ENCODE measurements around the gene LRRFIP1.

The LRRFIP1 gene

DNA sequence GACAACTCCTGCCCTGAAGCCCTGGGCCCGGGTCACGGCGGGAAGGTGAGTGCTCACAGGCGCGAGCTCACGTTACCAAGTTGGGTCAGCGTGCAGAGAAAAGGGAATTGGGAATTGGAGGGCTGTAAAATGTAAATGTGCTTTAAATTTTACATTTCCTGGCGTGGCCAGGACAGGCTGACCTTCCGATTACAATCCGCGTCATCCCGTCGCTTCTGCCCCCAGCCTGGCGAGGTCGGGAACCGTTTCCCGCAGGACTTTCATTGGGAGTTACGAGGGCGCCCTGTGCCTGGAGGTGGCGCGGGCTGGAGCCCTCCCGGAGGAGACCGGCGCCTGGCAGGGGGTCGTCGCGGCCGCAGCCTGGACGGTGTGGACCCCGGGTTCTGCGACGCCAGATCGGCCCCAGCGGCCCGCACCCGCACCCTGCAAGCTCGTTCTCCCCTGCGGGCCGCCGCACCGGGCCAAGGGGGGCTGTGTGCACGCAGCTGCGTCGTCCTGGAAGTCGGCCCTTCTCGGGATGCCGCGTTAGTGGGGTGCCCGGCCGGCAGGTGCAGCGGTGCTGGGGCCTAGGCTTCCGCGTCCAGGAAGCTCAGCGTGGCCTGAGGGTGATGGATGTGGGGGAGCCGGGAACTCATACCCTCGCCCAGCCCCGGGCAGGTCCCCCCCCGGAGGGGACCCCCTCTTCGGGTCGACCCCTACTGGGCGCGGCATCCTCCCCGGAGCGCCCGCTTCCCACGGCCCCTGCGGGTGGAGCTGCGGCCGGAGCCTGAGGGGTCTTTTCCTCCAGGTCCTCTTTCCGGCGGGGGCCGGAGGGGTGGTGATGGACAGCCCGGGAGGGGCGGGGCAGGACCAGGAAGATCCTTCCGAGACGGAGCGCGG is 63.9 kb downstream of the LRRFIP1 start:
- no peak for DNase-seq

DNA sequence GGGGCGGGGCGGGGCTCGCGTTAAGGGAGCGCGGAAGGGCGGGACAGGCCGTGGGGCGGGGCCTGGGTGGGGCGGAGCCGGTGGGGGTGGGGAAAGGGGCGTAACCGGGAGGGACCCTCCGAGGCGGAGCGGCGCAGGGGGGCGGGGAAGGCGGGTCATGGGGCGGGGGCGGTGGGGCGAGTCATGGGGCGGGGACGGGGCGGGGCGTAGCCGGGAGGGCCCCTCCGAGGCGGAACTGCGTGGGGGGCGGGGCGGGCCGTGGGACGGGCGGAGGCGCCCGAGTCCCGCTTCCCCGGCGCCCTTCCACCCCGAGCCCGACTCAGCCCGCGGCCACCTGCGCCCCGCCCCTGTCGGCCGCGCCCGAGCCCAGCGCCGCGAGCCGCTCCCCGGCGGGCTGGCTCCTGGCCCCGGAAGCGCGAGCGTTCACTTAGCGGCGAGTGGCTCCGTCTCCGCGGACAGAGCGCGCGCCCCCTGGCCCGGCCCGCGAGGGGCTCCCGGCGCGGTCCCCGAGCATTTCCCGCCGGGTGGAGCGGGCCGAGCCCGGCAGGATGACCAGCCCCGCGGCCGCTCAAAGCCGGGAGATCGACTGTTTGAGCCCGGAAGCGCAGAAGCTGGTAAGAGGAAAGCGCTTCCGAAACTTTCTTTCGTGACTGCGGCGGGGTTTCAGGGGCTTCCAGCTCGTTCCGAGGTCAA is 64.7 kb downstream of the LRRFIP1 start:
- DNase-seq: peak; percentile 74 to 90

DNA sequence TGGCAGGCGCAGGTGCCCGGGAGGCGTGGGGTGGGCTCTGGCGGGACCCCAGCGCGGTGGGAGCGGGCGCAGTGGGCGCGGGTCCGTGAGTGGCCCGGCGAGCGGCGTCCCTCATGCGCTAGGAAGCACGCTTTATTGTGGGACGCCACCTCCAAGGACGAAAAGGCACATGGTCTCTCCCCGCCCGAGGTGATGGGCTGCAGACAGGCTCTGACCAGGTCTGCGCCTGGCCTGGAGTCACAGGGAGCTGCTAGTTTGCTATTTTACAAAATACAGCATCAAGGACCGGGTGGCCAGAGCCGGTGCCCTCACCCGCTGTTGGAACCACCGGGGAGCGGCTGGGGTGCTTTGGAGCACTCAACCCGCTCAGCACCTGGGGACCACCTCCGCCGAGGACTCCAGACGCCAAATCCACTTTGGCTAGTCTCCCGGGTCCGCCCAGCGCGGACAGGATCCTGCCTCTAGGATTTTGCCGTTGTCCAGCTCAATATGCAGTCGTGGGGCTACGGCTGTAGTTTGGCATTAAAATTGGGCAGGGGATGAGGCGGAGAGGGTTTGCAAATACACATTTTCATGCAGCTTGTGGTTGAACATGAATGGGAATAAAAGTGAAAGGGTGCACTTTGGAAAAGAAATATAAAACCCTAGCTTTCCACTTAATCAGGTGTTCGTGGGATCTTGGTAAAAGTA is 65.4 kb downstream of the LRRFIP1 start:
- no peak for DNase-seq

DNA sequence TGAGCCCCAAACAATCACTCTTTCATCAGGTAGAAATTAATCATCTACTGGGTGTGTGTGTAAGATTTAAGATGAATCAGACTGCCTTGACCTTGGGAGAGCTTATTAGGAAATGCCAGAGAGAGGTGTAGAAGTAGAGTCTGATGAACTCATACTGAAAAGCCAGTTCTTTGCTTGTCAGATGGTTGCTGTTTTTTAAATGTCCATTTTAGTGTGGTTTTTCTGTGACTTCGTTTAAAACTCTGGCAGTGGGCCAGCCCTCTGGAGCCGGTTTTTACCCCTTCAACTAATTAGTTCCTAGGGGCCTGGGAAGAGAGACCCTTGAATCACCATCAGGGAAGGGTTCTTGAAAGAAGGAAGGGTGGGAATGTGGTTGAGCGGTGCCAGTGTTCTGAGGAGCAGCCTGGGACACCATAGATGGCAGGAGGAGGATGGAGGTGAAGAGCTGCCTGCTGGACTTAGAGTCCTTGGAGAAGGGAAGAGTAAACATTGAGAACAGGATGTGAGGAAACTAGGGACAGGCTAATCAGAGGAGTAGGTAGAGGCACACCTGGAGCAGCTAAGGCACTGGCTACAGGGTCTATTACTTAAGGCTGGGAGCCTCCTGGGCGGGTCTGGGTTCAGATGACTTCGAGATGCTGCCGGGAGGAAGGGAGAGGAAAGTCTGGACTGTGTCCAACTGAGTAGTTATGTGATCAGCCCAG is 66.1 kb downstream of the LRRFIP1 start:
- DNase-seq: no peak

DNA sequence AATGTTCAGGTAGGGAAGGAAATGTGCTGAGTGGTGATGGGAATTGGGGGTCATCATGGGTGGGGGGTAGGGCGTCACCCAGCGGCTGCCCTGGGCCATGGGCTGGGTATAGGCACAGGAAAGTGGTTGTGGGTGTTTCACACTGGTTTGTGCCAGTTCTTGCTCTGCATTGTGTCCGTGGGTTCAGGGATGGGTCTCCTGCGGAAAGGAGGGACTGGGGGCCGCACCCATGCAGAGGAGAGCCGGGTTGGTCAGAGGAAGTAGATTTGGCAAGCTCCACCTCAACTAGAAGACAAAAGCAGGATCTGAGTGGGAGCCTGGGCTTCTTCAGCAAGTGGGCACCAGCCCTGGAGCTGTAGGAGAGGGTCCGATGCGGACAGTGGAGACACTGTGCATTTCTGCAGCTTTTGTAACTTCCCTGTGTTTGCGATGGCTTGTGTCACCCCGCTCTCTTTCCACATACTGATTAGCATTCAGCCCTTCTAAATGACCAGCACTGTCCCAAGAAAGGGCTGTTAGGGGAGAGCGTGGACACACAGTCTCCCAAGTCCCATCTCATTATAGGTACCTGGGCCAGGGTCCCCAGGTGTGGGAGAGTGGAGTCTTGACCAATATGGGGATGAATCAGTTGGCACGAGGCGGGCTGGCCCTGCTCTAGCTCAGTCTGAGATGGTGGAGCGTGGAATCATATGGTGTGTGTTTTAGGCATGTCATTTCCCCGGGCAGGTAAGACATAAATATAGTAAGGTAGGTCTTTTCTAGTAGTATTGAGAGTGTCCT is 67.2 kb downstream of the LRRFIP1 start:
- no peak for DNase-seq

DNA sequence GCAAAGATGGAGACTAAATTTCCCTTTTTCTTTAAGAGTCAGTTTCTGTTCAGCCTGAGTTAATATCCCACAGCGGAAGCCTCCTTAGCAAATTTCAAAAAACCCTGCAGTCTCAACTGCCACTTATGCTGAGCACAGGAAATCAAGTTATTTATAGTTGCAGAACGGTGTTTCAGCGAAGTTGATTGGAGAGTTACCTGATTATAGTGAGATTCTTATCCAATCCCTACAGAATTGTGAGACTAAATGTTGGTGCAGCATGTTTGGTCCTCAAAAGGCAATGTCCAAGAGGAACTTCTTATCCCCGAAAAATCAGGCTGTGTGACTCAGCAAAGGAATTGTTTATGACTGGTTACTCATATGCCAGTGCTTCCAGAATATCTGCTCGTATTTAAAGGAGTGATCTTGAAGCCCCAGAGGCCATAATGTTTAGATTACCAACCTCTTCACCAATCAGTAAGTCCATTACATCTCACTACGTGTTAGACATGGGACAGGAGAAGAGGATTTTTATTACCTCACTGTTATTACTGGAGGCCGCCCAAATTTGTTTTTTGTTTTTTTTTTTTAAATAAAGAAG is 67.9 kb downstream of the LRRFIP1 start:
- no peak for DNase-seq

DNA sequence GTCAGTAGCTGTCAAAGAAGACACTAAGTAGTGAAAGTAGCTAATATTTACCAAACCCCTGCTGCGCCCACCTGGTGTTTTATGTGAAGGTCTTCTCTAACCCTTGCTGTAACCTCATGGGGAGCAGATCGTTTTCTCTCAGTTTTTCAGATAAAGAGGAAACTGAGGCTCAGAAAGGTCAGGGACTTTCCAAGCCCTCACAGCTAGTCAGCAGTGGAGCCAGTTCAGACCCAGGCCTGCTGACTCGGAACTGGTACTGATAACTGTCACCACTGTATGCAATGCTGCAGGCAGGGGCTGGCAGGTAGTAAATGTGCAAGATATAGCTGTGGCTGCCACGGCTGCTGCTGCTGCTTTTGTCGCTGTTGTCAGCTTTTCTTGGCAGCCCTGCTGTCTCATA is 69.1 kb downstream of the LRRFIP1 start:
- DNase-seq: no peak

DNA sequence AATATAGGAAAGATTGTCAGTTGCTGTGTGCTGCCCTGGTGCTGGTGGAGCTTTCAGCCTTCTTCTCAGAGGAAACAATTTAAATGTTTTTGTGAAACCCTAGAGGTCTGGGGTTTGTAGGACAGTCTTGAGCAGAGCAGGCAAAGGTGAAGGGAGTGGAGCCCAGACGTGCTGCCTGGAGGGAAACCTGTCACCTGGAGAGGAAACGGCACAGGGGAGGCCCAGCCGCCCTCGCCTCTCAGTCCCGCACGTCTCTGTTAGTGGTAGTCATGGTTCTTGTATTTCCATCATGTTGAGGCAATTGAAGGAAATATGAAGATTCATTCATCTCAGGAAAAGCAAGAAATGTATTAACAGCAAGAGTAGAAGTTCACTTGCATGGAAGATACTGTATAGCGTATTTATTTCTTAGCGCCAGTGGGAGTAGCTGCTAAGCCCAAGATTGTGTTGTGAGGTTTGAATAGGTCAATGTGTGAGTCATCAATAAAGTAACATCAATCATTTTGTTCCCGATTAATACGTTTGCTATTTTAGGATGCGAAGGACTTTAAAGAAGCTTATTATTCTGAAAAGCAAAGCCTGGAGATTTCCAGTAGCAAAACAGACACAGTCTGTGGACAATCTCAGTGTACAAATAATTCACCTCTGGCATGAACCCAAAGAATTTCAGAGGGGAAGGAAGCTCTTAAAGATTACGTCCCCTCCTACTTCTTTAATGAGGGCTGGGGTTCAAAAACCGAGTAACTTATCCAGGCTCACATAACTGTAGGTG is 70.4 kb downstream of the LRRFIP1 start:
- no peak for DNase-seq

DNA sequence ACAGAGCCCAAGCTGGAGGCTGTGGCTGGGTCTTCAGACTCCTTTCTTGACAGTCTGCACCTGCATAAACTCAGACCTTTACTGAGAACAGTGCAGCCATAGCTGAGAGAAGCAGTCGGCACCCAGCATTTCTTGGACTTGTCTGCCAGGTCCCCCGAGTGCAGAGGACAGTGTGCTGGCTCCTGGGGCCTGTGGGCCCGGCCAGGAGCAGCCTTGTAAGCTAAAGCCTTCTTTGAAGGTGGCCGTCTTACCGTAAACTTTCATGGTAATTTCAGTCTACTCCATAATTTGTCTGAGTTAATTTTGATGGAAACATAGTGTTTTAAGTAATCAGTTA is 70.9 kb downstream of the LRRFIP1 start:
- no peak for DNase-seq

DNA sequence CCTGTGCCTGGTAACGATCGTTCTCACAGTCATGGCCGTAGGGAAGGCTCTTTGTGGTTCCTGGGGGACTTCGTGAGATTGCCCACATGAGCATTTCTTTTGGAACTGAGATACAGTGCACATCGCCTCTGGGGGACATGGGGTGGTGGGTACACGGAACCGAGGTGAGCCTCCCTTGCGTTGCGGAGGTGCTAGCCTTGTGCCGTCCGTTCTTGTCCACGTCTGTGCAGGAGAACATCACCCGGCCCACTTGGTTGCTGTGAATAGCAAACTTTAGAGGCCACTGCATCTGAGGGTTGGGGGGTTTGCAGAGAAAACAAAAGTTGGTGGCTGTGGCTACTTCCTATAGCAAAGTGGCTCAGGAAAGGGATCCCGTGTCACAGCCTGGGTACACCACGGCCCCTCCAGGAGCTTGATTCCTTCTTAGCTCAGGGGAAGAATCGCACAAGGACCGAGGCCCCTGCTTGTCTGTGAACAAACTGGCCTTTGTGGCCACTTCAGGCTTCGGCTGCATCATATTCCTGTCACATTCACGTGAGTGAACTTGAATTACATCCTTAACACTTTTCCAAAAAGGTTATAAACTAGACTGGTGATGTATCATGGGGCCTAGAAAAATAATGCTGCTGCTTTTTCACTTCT is 72.6 kb downstream of the LRRFIP1 start:
- no peak for DNase-seq

DNA sequence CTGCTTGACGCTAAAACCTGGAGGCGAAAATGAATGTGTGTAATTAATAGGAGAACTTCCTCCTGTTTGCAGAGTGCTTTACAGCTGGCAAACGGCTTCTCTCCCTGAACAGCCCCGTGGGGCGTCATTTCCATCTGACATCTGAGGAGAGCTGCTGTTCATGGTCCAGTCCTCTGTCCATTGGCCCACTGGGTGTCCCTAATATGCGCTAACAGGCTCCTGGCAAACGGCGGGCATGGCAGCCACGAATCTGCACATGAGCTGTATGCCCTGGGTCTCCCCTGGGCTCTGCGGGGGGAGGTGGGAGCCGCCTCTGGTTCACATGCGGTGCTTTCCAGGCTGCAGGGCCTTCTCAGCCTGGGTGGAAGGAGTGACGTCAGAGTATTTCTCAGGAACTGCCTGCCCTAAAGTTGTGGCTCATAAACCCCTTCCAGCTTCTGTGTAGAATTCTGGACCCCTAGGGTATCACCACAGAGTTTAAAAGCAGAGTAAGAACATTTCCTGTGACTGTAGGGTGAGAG is 73.2 kb downstream of the LRRFIP1 start:
- no peak for DNase-seq

DNA sequence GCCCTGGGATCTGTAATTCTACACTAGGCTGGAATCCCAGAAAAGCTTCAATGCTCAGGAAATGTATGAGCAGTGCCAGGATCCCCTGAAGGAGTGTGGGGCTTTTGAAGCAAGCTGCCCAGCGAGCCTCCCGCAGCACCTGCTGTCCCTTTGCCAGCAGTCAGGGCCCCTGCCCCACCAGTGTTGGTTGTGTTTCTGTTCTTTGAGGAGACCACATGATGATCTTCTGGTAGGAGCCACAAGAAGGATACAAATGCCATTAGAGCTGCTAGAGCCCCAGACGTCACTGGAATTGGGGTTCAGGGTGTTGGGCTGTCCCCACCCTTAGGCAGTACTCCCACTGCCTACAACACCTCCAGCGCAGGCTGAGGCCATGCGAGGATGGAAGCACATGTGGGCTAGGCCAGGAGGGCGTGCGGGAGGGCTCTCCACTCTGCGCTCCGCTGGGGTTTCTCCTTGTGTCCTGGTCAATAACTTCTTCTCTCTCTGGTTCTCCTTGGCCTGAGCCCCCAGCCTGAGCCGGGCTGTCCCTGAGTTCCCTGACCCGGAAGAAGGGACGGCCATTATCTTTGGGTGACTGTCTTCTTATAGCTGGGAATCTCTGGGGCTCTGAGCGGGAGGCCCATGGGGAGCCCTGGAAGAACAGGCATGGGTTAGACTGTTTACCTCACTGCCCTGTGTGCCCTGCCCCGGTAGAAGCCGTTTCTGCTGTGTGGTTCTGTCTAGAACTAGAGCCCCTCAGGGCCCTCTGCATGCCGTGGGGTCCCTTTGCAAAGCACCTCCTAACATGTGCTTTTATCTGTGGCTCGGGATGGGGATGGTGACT is 73.9 kb downstream of the LRRFIP1 start:
- no peak for DNase-seq

DNA sequence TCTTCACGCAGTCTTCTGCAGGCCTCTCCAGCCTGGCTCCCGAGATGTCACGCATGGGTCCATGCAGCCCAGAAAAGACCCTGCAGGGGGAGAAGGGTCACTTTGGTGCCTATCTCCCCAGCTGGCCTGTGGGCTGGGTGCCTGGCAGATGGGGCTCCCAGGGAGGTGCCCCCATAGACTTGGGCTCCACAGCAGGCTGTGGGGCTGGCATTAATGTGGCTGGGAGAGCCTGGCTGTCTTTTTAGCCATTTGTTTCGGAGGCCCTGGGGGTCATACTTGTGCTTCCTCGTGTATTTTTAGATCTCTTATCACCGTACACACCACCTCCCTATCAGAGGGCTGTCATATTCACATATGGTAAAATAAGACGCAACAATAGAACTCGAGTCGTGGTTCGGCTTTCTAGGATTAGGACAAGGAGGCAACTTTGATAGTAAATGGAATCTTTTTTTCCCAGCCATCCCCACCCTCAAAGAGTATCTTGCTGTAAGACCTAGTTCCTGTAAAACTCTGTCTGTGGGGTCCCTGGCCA is 74.5 kb downstream of the LRRFIP1 start:
- no peak for DNase-seq

DNA sequence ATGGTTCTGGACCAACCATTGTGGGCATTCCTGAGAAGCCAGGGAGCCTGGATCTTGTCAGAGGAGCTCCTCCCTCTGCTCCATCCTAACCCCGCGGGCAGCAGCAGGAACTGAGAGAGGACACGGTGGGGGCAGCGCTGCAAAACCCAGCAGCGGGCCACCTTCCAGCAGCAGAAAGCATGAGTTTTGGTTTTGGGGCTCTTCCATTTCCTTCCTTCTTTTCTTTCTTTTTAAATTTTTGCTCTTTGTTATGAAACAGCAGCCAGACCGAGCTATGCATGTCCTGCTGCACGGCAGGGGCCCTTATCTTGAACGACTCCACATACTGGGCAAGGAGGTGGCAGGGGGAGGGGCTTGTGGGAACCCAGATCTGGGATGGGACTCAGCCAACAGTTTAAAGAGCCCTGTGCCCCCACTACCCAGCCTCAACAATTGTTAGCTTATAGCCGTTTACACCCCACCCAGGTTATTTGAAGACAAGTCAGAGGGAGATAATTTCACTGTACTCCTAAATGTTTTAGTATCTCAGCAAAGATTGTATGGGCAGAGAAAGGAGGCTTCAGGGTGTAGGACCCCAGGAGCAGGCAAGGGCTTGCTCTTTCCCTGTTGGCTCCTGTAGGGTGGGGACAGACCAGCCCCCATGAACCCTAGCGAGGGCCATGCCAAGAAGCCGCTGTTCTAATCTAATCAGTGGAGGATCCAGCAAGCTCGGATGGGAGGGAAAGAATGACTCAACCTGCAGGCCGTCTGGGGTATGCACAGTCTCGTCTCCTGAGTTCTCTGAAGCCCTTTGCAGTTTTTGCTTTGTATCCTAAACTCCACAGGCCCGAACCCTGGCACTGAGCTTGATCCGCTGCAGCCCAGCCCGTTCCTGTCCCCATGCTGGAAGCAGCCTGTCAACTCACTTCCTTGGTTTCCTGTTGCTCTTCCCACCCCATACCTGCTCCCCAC is 75.3 kb downstream of the LRRFIP1 start:
- no peak for DNase-seq

DNA sequence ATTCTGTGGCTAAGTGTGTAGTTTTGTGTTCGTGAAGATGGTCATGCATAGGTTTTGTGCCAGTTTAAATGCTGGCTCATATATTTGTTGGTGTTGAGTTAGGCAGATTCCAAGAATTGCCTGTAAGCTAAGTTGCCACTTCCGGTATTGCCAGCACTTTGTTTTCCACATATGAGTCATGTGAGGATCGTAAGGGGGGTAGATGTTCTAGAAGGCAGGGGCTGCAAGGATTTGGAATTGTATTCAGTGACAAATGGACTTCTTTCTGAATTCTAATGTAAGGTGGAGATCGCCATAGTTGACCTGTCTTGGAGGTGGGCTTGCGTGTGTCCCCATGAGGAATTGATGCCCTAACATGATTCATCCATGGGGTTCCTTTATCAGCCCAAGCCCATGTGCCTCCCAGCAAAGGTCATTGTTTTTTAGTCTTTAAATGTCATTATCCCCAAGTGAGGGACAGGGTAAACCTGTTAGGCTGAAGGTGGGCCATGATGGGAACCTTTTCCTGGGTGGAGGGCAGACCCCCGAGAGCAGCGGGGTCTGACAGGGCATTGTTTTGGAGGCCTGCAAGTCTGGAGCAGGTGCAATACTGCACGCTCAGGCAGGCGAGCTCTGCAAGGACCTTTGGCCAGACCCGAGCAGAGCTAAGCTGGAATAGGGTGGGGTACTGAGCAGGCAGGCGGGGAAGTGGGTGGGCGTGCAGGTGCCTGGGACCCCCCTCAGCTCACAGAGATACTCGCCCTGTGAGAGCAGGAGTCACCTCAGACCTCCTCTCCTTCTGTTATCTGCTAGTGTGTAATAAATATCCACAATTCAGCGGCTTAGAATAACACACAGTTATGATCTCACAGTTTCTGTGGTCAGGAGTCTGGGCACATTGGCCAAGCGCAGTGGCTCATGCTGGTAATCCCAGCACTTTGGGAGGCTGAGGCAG is 77.4 kb downstream of the LRRFIP1 start:
- no peak for DNase-seq

DNA sequence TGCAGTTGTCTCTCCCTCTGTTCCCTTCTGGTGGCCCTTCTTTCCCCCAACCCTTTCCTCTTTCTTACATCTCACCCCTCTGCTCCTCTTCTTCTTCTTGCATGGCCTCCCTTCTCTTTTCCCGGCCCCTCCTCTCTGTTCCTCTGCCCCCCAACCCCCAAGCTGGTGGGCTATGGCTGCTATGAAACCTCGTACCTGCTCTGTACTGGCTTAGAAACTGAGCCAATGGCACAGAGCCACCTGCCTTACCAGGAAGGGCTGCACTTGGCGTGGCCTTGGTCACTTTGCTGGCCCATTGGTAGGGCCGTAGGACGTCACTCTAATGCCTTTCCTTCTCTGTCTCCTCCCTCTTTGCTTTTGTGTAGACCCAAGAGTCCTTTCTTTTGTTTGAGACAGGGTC is 78.9 kb downstream of the LRRFIP1 start:
- no peak for DNase-seq

DNA sequence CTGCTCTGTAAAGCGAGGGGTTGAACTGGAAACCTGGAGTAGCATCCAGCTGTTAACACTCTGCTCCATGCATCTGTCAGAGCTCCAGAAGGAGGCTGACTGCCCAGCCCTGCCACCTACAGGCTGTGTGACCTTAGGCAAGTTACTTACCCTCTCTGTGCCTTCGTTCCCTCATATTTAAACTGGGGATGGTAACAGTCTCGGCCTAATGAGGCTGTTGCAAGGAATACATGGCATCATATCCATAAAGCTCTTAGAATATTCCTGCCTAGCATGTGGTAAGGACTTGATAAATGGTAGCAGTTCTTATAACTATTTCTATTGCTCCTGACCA is 80.6 kb downstream of the LRRFIP1 start:
- no peak for DNase-seq
